Common myeloid progenitor, CD34-positive (primary cell): ENCODE data around the gene LIMS2.

Experiments
- CTCF ChIA-PET: fragments of 350-600 bp; sonication (Branson Sonifier 250); formaldehyde crosslinking; loops from one replicate; lab custom pipeline; 2021; ENCODE audit warnings: antibody characterized with exemption; lab: Charles Lee
- POLR2A ChIA-PET: fragments of 350-600 bp; sonication (Branson Sonifier 250); formaldehyde crosslinking; loops from one replicate; lab custom pipeline; 2021; ENCODE audit warnings: antibody characterized with exemption; lab: Charles Lee
- DNase-seq, 3 donors: peaks; one replicate each; pipeline versions ENCODE4 v3.0.0 to v3.0.0-alpha.2; 2013
- H3K27ac ChIP-seq, 2 experiments: 1 replicate in 1 of 2; 2 replicates in 1 of 2; pipeline ENCODE4 v1.7.0; 2013; ENCODE audit warnings: inconsistent platforms in 2 of 2, low read length in 2 of 2, mild to moderate bottlenecking in 2 of 2, low read depth in 1 of 2, moderate library complexity in 1 of 2; ENCODE audit not compliant: severe bottlenecking in 2 of 2, insufficient read depth in 1 of 2, poor library complexity in 1 of 2
- H3K27me3 ChIP-seq, 5 experiments: replicated peaks in 2 of 5; 1 replicate in 3 of 5; 2 replicates in 2 of 5; pipeline versions ENCODE4 v1.6.1 to v1.7.0; 2013; ENCODE audit warnings: low read length in 4 of 5, mild to moderate bottlenecking in 2 of 5, moderate library complexity in 2 of 5, inconsistent platforms in 1 of 5; ENCODE audit not compliant: insufficient read depth in 5 of 5, control insufficient read depth in 4 of 5
- H3K36me3 ChIP-seq, 4 experiments: 1 replicate in 2 of 4; 2 replicates in 2 of 4; pipeline versions ENCODE4 v1.6.1 to v1.7.0; 2013; ENCODE audit warnings: low read length in 3 of 4, control low read depth in 1 of 4, mild to moderate bottlenecking in 1 of 4; ENCODE audit not compliant: control insufficient read depth in 4 of 4, insufficient read depth in 4 of 4
- H3K4me1 ChIP-seq, 4 experiments: 1 replicate in 3 of 4; 2 replicates in 1 of 4; pipeline versions ENCODE4 v1.6.1 to v1.7.1; 2013; ENCODE audit warnings: low read length in 3 of 4, mild to moderate bottlenecking in 3 of 4, control low read depth in 1 of 4, inconsistent platforms in 1 of 4, moderate library complexity in 1 of 4; ENCODE audit not compliant: control insufficient read depth in 4 of 4, insufficient read depth in 4 of 4; ENCODE audit errors: control extremely low read depth in 1 of 4
- H3K4me3 ChIP-seq, 7 experiments: 1 replicate in 4 of 7; 2 replicates in 3 of 7; pipeline versions ENCODE4 v1.5.1 to v1.7.0; 2013; ENCODE audit warnings: mild to moderate bottlenecking in 7 of 7, low read length in 6 of 7, moderate library complexity in 6 of 7, inconsistent platforms in 2 of 7, low read depth in 2 of 7, control low read depth in 1 of 7; ENCODE audit not compliant: insufficient read depth in 4 of 7, control insufficient read depth in 1 of 7; ENCODE audit errors: extremely low read depth in 1 of 7
- H3K9me3 ChIP-seq, 5 experiments: 1 replicate in 4 of 5; 2 replicates in 1 of 5; pipeline versions ENCODE4 v1.6.1 to v1.7.1; 2013; ENCODE audit warnings: low read length in 4 of 5, mild to moderate bottlenecking in 2 of 5, inconsistent platforms in 1 of 5, low read depth in 1 of 5, moderate library complexity in 1 of 5; ENCODE audit not compliant: control insufficient read depth in 4 of 5, insufficient read depth in 2 of 5; ENCODE audit errors: control extremely low read depth in 1 of 5
- WGBS: methylation state at CpG from one replicate; pipeline ENCODE4 v1.1.5; 2013; ENCODE audit not compliant: insufficient coverage; 5-methylcytosine and 5-hydroxymethylcytosine counted together

LIMS2 gene

GRCh38 chr2:127680706-127681287, 5.5 kb upstream of the LIMS2 start:
- no peak for DNase-seq
- Histone ChIP-seq H3K4me3 (no peak overlapping the region), H3K36me3 (no peaks in the 10 kb centered on the region), H3K27me3 (peaks cover 2 to 25% (median 13%) of the 10 kb centered on the region in 5 experiments), H3K9me3 (no peaks in the 10 kb centered on the region), H3K4me1 (peaks cover 0 to 4% (median 1%) of the 10 kb centered on the region in 4 experiments), H3K27ac (no peak overlapping the region)
- POLR2A ChIA-PET = no interaction called here
- 87% methylated on average over 10 of the region's 19 CpGs for WGBS
- CTCF ChIA-PET = interaction anchor here (1.2 to 1.4 kb wide), 2 partner anchors 9 to 89 kb away, joined by 3 to 5 read pairs; no protein-coding TSS in a partner anchor

GRCh38 chr2:127679680-127680361, 4.5 kb upstream of the LIMS2 start:
- WGBS = 92% methylated on average over 14 of the region's 15 CpGs
- Histone ChIP-seq H3K36me3 (no peaks in the 10 kb centered on the region), H3K9me3 (no peaks in the 10 kb centered on the region), H3K27ac (no peak overlapping the region), H3K4me3 (no peak overlapping the region), H3K27me3 (peaks cover 3 to 32% (median 16%) of the 10 kb centered on the region in 5 experiments), H3K4me1 (peaks cover 0 to 7% (median 4%) of the 10 kb centered on the region in 4 experiments)
- ChIA-PET POLR2A (no interaction called here), CTCF (interaction anchor here (1.1 to 1.4 kb wide), 5 partner anchors 8 to 88 kb away, joined by 3 to 5 read pairs (median 3); no protein-coding TSS in a partner anchor)
- DNase-seq = no peak

- WGBS = 93% methylated on average over 6 of the region's 6 CpGs
- Histone ChIP-seq H3K9me3 (no peaks in the 10 kb centered on the region), H3K27me3 (peaks cover 3 to 40% (median 18%) of the 10 kb centered on the region in 5 experiments), H3K4me3 (no peak overlapping the region), H3K4me1 (peaks cover 0 to 12% (median 11%) of the 10 kb centered on the region in 4 experiments), H3K27ac (no peak overlapping the region), H3K36me3 (no peaks in the 10 kb centered on the region)
- ChIA-PET POLR2A (no interaction called here), CTCF (interaction anchor here (1.1 to 1.3 kb wide), 3 partner anchors 15 to 23 kb away, joined by 3 to 4 read pairs (median 3); no protein-coding TSS in a partner anchor)
- no peak for DNase-seq
Observed at GRCh38 chr2:127678991-127679390, 3.7 kb upstream of the LIMS2 start.

GRCh38 chr2:127678531-127678930, 3.2 kb upstream of the LIMS2 start:
- CTCF ChIA-PET = interaction anchor here (1.3 kb wide), 1 partner anchor 24 kb away, joined by 3 read pairs; no protein-coding TSS in a partner anchor
- Histone ChIP-seq H3K36me3 (no peaks in the 10 kb centered on the region), H3K4me3 (no peak overlapping the region), H3K4me1 (peaks cover 0 to 13% (median 11%) of the 10 kb centered on the region in 4 experiments), H3K9me3 (no peaks in the 10 kb centered on the region), H3K27me3 (peaks cover 3 to 45% (median 21%) of the 10 kb centered on the region in 5 experiments), H3K27ac (no peak overlapping the region)
- 98% methylated on average over 7 of the region's 10 CpGs for WGBS
- POLR2A ChIA-PET = no interaction called here
- no peak for DNase-seq

GRCh38 chr2:127676906-127677305, 1.6 kb upstream of the LIMS2 start:
- Histone ChIP-seq H3K4me3 (no peak overlapping the region), H3K4me1 (peaks cover 0 to 13% (median 11%) of the 10 kb centered on the region in 4 experiments), H3K9me3 (no peaks in the 10 kb centered on the region), H3K36me3 (no peaks in the 10 kb centered on the region), H3K27me3 (peaks cover 3 to 60% (median 28%) of the 10 kb centered on the region in 5 experiments), H3K27ac (no peak overlapping the region)
- 100% methylated on average over 1 of the region's 2 CpGs for WGBS
- DNase-seq = no peak
- ChIA-PET CTCF (interaction anchor here (1.6 to 4.6 kb wide), 5 partner anchors 18 to 27 kb away, joined by 4 to 19 read pairs (median 8); partner anchors contain the start of gene SFT2D3), POLR2A (interaction anchor here (0.6 kb wide), 2 partner anchors 610 to 633 kb away, joined by 3 read pairs; no protein-coding TSS in a partner anchor)

- 10% methylated on average over 54 of the region's 72 CpGs for WGBS
- H3K4me3 ChIP-seq = peak overlapping the region in 5 of 7 experiments; percentile 2 to 66 (median 61)
- CTCF ChIA-PET = interaction anchor here (1.0 to 4.6 kb wide), 2 partner anchors 21 to 24 kb away, joined by 3 to 19 read pairs; no protein-coding TSS in a partner anchor
- H3K9me3 ChIP-seq = peaks cover 0 to 3% (median 0%) of the 10 kb centered on the region in 5 experiments
- POLR2A ChIA-PET = interaction anchor here (0.7 kb wide), 1 partner anchor 200 kb away, joined by 3 read pairs; no protein-coding TSS in a partner anchor
- H3K36me3 ChIP-seq = no peaks in the 10 kb centered on the region
- H3K27ac ChIP-seq = no peak overlapping the region
- DNase-seq = peak in 2 of 3 donors; percentile 21 to 51
- peaks cover 0 to 13% (median 7%) of the 10 kb centered on the region in 4 experiments for H3K4me1 ChIP-seq
- peaks cover 3 to 71% (median 31%) of the 10 kb centered on the region in 5 experiments for H3K27me3 ChIP-seq
Observed at GRCh38 chr2:127674241-127675209, 805 bp downstream of the LIMS2 start.
